Globus pallidus (tissue), 1 donor: ENCODE measurements around the gene NKX2-4.

Source experiments
- DNase-seq: peaks from one replicate; pipeline ENCODE4 v3.0.0-alpha.2; 2015; ENCODE audit warnings: low spot score

NKX2-4 gene

GRCh38 chr20:21360705-21361104 is 36.6 kb downstream of the NKX2-4 start:
- no peak for DNase-seq

GRCh38 chr20:21358737-21359136 is 38.6 kb downstream of the NKX2-4 start:
- DNase-seq, result no peak

GRCh38 chr20:21357844-21358243 is 39.5 kb downstream of the NKX2-4 start:
- DNase-seq, result no peak

- no peak for DNase-seq
Observed at GRCh38 chr20:21356386-21356785, 40.9 kb downstream of the NKX2-4 start.

GRCh38 chr20:21355981-21356380 is 41.3 kb downstream of the NKX2-4 start:
- no peak for DNase-seq

- DNase-seq, result no peak
Observed at GRCh38 chr20:21353236-21353635, 44.1 kb downstream of the NKX2-4 start.

GRCh38 chr20:21352703-21353102 is 44.6 kb downstream of the NKX2-4 start:
- no peak for DNase-seq
